Esophagus muscularis mucosa (tissue), 3 donors: ENCODE measurements around the gene VN1R5.

Experiments used
- POLR2A ChIP-seq: fragments of 450-650 bp; IDR thresholded peaks from one replicate; pipeline ENCODE4 v1.6.1; 2017; ENCODE audit warnings: antibody characterized with exemption, moderate library complexity, mild to moderate bottlenecking, low read depth
- POLR2AphosphoS5 ChIP-seq, 2 donors: sonication (generic); formaldehyde crosslinking; IDR thresholded peaks; one replicate each; pipeline ENCODE4 v1.6.1; 2017; ENCODE audit warnings: antibody characterized with exemption in 2 of 2
- TF ChIP-seq, protein P1 (sequence below), 3 experiments: fragments of 200-600 bp in 2 of 3; fragments of 450-650 bp in 1 of 3; sonication (generic) in 2 of 3; IDR thresholded peaks; one replicate each; pipeline ENCODE4 v1.5.1; 2017 to 2019; ENCODE audit warnings: antibody characterized with exemption in 3 of 3, mild to moderate bottlenecking in 2 of 3, moderate library complexity in 1 of 3

DNA sequence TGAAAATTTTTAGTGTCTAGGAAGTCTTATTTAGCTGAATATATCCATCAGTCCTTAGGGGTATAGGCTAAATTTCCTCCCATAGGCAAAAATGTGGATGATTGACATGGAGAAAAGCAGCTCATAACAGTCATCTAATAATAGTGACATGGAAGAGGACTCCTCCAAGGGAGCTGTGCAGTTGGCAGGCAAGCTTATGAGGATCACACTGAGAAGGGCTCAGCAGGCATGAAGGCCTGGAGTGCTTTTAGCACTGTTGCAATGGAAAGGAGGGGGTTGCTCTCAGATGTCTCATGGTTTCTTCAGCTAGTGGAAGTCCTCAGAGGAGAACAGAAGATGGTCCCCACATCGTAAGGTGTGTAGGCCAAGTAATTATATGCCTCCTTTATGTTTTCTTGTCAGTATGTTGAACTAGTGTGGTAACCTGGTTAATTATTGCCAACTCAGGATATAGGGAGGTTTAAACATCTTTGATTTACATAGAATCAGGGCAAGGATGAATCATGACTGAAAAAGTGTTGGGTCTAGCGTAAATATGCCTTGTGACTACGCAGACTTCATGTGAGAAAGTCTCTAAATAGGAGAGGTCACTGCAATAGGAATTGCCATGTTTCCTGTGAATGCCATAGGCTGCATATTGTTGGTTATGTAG is 18.9 kb downstream of the VN1R5 start:
- TF ChIP-seq POLR2A (no peak), POLR2AphosphoS5 (IDR thresholded peaks at IDR 0.05) (no peak)
- TF ChIP-seq, protein P1, sequence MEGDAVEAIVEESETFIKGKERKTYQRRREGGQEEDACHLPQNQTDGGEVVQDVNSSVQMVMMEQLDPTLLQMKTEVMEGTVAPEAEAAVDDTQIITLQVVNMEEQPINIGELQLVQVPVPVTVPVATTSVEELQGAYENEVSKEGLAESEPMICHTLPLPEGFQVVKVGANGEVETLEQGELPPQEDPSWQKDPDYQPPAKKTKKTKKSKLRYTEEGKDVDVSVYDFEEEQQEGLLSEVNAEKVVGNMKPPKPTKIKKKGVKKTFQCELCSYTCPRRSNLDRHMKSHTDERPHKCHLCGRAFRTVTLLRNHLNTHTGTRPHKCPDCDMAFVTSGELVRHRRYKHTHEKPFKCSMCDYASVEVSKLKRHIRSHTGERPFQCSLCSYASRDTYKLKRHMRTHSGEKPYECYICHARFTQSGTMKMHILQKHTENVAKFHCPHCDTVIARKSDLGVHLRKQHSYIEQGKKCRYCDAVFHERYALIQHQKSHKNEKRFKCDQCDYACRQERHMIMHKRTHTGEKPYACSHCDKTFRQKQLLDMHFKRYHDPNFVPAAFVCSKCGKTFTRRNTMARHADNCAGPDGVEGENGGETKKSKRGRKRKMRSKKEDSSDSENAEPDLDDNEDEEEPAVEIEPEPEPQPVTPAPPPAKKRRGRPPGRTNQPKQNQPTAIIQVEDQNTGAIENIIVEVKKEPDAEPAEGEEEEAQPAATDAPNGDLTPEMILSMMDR (IDR thresholded peaks at IDR 0.05) = no peak
